ENCODE measurements around the gene EFTUD2.

The EFTUD2 gene

GRCh38 chr17:44915862-44916780 is 16.9 kb upstream of the EFTUD2 start:
- Histone ChIP-seq H3K4me3 (ENCODE audit: low read depth in 1 of 2, low read length in 2 of 2) (no peak overlapping the region), H3K36me3 (ENCODE audit: control insufficient read depth in 1 of 2, insufficient read depth in 2 of 2, low read length in 2 of 2) (no peaks in the 10 kb centered on the region), H3K27me3 (ENCODE audit: low read depth, low read length) (peaks cover 4% of the 10 kb centered on the region), H3K9me3 (ENCODE audit: control insufficient read depth in 1 of 2, low read length in 2 of 2) (no peaks in the 10 kb centered on the region), H3K4me1 (ENCODE audit: control insufficient read depth in 1 of 2, insufficient read depth in 2 of 2, low read length in 2 of 2) (peaks cover 0 to 18% of the 10 kb centered on the region in 2 donors), H3K27ac (ENCODE audit: low read length) (no peak overlapping the region)

GRCh38 chr17:44915321-44915726 is 16.1 kb upstream of the EFTUD2 start, which contains the start of gene GFAP:
Gene GFAP, minus strand, starts transcription at chr17:44915500. Its CDS starts 14 bp downstream, at chr17:44915486.
- Histone ChIP-seq H3K27me3 (ENCODE audit: low read depth, low read length) (peaks cover 4% of the 10 kb centered on the region), H3K36me3 (ENCODE audit: control insufficient read depth in 1 of 2, insufficient read depth in 2 of 2, low read length in 2 of 2) (no peaks in the 10 kb centered on the region), H3K4me1 (ENCODE audit: control insufficient read depth in 1 of 2, insufficient read depth in 2 of 2, low read length in 2 of 2) (peaks cover 0 to 16% of the 10 kb centered on the region in 2 donors), H3K9me3 (ENCODE audit: control insufficient read depth in 1 of 2, low read length in 2 of 2) (no peaks in the 10 kb centered on the region), H3K27ac (ENCODE audit: low read length) (no peak within 1 kb of the TSS), H3K4me3 (ENCODE audit: low read depth in 1 of 2, low read length in 2 of 2) (no peak within 1 kb of the TSS)

GRCh38 chr17:44914698-44915271 is 15.5 kb upstream of the EFTUD2 start:
- no peaks in the 10 kb centered on the region for H3K9me3 ChIP-seq (ENCODE audit: control insufficient read depth in 1 of 2, low read length in 2 of 2)
- no peaks in the 10 kb centered on the region for H3K36me3 ChIP-seq (ENCODE audit: control insufficient read depth in 1 of 2, insufficient read depth in 2 of 2, low read length in 2 of 2)
- H3K4me1 ChIP-seq (ENCODE audit: control insufficient read depth in 1 of 2, insufficient read depth in 2 of 2, low read length in 2 of 2), result peaks cover 0 to 13% of the 10 kb centered on the region in 2 donors
- H3K4me3 ChIP-seq (ENCODE audit: low read depth in 1 of 2, low read length in 2 of 2), result no peak overlapping the region
- no peak overlapping the region for H3K27ac ChIP-seq (ENCODE audit: low read length)
- peaks cover 4% of the 10 kb centered on the region for H3K27me3 ChIP-seq (ENCODE audit: low read depth, low read length)

GRCh38 chr17:44914148-44914547 is 14.9 kb upstream of the EFTUD2 start:
- no peaks in the 10 kb centered on the region for H3K36me3 ChIP-seq (ENCODE audit: control insufficient read depth in 1 of 2, insufficient read depth in 2 of 2, low read length in 2 of 2)
- H3K4me1 ChIP-seq (ENCODE audit: control insufficient read depth in 1 of 2, insufficient read depth in 2 of 2, low read length in 2 of 2), result peaks cover 0 to 13% of the 10 kb centered on the region in 2 donors
- no peak overlapping the region for H3K27ac ChIP-seq (ENCODE audit: low read length)
- peaks cover 4% of the 10 kb centered on the region for H3K27me3 ChIP-seq (ENCODE audit: low read depth, low read length)
- H3K4me3 ChIP-seq (ENCODE audit: low read depth in 1 of 2, low read length in 2 of 2), result no peak overlapping the region
- H3K9me3 ChIP-seq (ENCODE audit: control insufficient read depth in 1 of 2, low read length in 2 of 2), result no peaks in the 10 kb centered on the region

GRCh38 chr17:44913676-44914075 is 14.4 kb upstream of the EFTUD2 start:
- Histone ChIP-seq H3K4me1 (ENCODE audit: control insufficient read depth in 1 of 2, insufficient read depth in 2 of 2, low read length in 2 of 2) (peaks cover 0 to 13% of the 10 kb centered on the region in 2 donors), H3K27ac (ENCODE audit: low read length) (no peak overlapping the region), H3K36me3 (ENCODE audit: control insufficient read depth in 1 of 2, insufficient read depth in 2 of 2, low read length in 2 of 2) (no peaks in the 10 kb centered on the region), H3K27me3 (ENCODE audit: low read depth, low read length) (peaks cover 4% of the 10 kb centered on the region), H3K9me3 (ENCODE audit: control insufficient read depth in 1 of 2, low read length in 2 of 2) (no peaks in the 10 kb centered on the region), H3K4me3 (ENCODE audit: low read depth in 1 of 2, low read length in 2 of 2) (no peak overlapping the region)

GRCh38 chr17:44912763-44913544 is 13.7 kb upstream of the EFTUD2 start:
- Histone ChIP-seq H3K36me3 (ENCODE audit: control insufficient read depth in 1 of 2, insufficient read depth in 2 of 2, low read length in 2 of 2) (no peaks in the 10 kb centered on the region), H3K27me3 (ENCODE audit: low read depth, low read length) (peaks cover 4% of the 10 kb centered on the region), H3K4me3 (ENCODE audit: low read depth in 1 of 2, low read length in 2 of 2) (no peak overlapping the region), H3K27ac (ENCODE audit: low read length) (no peak overlapping the region), H3K4me1 (ENCODE audit: control insufficient read depth in 1 of 2, insufficient read depth in 2 of 2, low read length in 2 of 2) (peaks cover 0 to 13% of the 10 kb centered on the region in 2 donors), H3K9me3 (ENCODE audit: control insufficient read depth in 1 of 2, low read length in 2 of 2) (no peaks in the 10 kb centered on the region)

- Histone ChIP-seq H3K9me3 (ENCODE audit: control insufficient read depth in 1 of 2, low read length in 2 of 2) (no peaks in the 10 kb centered on the region), H3K36me3 (ENCODE audit: control insufficient read depth in 1 of 2, insufficient read depth in 2 of 2, low read length in 2 of 2) (no peaks in the 10 kb centered on the region), H3K4me1 (ENCODE audit: control insufficient read depth in 1 of 2, insufficient read depth in 2 of 2, low read length in 2 of 2) (peaks cover 1 to 13% of the 10 kb centered on the region in 2 donors), H3K27me3 (ENCODE audit: low read depth, low read length) (peaks cover 4% of the 10 kb centered on the region), H3K27ac (ENCODE audit: low read length) (no peak overlapping the region), H3K4me3 (ENCODE audit: low read depth in 1 of 2, low read length in 2 of 2) (peak overlapping the region in 1 of 2 donors; percentile 53)
These were observed 12.1 kb upstream of the EFTUD2 start for GRCh38 chr17:44911133-44912001.

GRCh38 chr17:44910231-44911106 is 11.2 kb upstream of the EFTUD2 start:
- Histone ChIP-seq H3K9me3 (ENCODE audit: control insufficient read depth in 1 of 2, low read length in 2 of 2) (no peaks in the 10 kb centered on the region), H3K36me3 (ENCODE audit: control insufficient read depth in 1 of 2, insufficient read depth in 2 of 2, low read length in 2 of 2) (no peaks in the 10 kb centered on the region), H3K4me3 (ENCODE audit: low read depth in 1 of 2, low read length in 2 of 2) (no peak overlapping the region), H3K27ac (ENCODE audit: low read length) (no peak overlapping the region), H3K4me1 (ENCODE audit: control insufficient read depth in 1 of 2, insufficient read depth in 2 of 2, low read length in 2 of 2) (peaks cover 8 to 10% of the 10 kb centered on the region in 2 donors), H3K27me3 (ENCODE audit: low read depth, low read length) (peaks cover 4% of the 10 kb centered on the region)

- Histone ChIP-seq H3K27me3 (ENCODE audit: low read depth, low read length) (peaks cover 4% of the 10 kb centered on the region), H3K4me3 (ENCODE audit: low read depth in 1 of 2, low read length in 2 of 2) (no peak overlapping the region), H3K36me3 (ENCODE audit: control insufficient read depth in 1 of 2, insufficient read depth in 2 of 2, low read length in 2 of 2) (no peaks in the 10 kb centered on the region), H3K4me1 (ENCODE audit: control insufficient read depth in 1 of 2, insufficient read depth in 2 of 2, low read length in 2 of 2) (peaks cover 8 to 10% of the 10 kb centered on the region in 2 donors), H3K27ac (ENCODE audit: low read length) (no peak overlapping the region), H3K9me3 (ENCODE audit: control insufficient read depth in 1 of 2, low read length in 2 of 2) (no peaks in the 10 kb centered on the region)
These were observed 10.5 kb upstream of the EFTUD2 start for GRCh38 chr17:44909681-44910144.
